ENCODE results near the gene UQCC2.

UQCC2 gene

DNA sequence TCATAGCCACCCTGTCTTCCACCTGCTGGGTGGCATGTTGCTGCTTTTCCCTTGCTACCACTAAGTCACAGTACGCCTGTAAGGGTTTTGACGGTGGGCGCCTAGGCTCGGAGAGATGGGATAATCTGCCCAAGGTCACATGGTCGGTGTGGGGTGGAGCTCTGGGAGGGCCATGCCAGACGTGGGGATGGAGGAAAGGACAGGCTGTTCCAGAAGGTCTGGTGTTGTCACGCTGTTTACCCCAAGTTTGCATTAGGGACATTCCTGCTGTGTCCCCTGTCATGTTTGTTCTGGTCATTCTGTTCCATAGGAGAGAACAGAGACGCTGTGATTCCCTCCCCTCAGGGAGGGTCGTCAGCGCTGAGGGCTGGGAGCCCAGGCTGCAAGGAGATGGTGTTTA, 19.1 kb upstream of the UQCC2 start:
- Histone ChIP-seq H3K9ac (ENCODE audit: low read depth, low read length) (no peak overlapping the region), H3K4me1 (ENCODE audit: insufficient read depth, low read length) (0 out of 2 replicates have a peak, but pooled peaks cover 3% of the 10 kb centered on the region), H3K27me3 (ENCODE audit: insufficient read depth, low read length) (no peaks in the 10 kb centered on the region), H3K9me3 (ENCODE audit: insufficient read depth, low read depth, low read length) (no peaks in the 10 kb centered on the region), H3K4me3 (ENCODE audit: low read length) (no peak overlapping the region), H3K36me3 (ENCODE audit: insufficient read depth, low read depth, low read length) (no peaks in the 10 kb centered on the region), H3K27ac (ENCODE audit: low read length) (no peak overlapping the region)

DNA sequence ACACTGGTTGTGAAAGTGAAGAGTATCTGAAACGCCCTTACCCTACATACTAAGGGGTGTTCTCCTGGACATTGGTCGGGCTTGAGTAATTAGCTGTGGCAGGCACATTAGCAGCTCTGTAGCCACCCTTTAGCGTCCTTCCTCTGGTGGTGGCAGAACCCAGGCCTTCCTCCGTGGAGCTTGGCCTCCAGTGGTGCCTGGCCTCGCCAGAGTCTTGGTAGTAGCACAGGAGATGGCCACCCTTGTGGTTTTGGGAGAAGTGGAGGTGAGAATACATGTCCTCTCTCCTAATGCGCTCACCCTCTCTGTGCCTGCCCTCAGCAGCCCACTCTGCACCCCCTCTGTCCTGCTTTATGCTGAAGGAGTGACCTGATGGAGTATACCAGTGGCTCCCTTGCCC, 17.6 kb upstream of the UQCC2 start:
- no peaks in the 10 kb centered on the region for H3K9me3 ChIP-seq (ENCODE audit: insufficient read depth, low read depth, low read length)
- H3K4me3 ChIP-seq (ENCODE audit: low read length): no peak overlapping the region
- no peaks in the 10 kb centered on the region for H3K27me3 ChIP-seq (ENCODE audit: insufficient read depth, low read length)
- no peak overlapping the region for H3K9ac ChIP-seq (ENCODE audit: low read depth, low read length)
- H3K36me3 ChIP-seq (ENCODE audit: insufficient read depth, low read depth, low read length): no peaks in the 10 kb centered on the region
- H3K4me1 ChIP-seq (ENCODE audit: insufficient read depth, low read length): peaks cover 7% of the 10 kb centered on the region; the same call in 1 of the 2 replicates
- H3K27ac ChIP-seq (ENCODE audit: low read length): no peak overlapping the region

DNA sequence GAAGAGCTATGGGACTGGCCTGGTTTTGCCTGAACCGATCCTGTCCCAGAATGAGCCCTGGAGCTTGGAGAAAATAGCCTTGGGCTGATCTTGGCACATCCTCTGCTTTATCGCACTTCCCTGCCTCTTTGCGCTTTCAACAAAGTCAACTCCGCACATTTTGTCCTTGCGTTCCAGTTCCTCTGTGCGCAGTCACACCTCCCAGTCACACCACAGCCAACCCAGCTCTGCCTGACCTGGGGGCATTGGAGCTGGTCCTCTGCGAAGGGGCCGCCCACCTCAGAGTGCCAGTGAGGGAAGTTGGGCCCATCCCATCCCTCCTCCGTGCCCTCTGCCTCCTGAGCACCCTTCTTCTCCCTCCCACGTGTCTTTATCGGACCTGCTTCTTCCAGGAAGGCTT, 16.9 kb upstream of the UQCC2 start:
- Histone ChIP-seq H3K27ac (ENCODE audit: low read length) (no peak overlapping the region), H3K9me3 (ENCODE audit: insufficient read depth, low read depth, low read length) (no peaks in the 10 kb centered on the region), H3K36me3 (ENCODE audit: insufficient read depth, low read depth, low read length) (no peaks in the 10 kb centered on the region), H3K27me3 (ENCODE audit: insufficient read depth, low read length) (no peaks in the 10 kb centered on the region), H3K9ac (ENCODE audit: low read depth, low read length) (no peak overlapping the region), H3K4me3 (ENCODE audit: low read length) (no peak overlapping the region), H3K4me1 (ENCODE audit: insufficient read depth, low read length) (peaks cover 9% of the 10 kb centered on the region; the same call in 1 of the 2 replicates)

DNA sequence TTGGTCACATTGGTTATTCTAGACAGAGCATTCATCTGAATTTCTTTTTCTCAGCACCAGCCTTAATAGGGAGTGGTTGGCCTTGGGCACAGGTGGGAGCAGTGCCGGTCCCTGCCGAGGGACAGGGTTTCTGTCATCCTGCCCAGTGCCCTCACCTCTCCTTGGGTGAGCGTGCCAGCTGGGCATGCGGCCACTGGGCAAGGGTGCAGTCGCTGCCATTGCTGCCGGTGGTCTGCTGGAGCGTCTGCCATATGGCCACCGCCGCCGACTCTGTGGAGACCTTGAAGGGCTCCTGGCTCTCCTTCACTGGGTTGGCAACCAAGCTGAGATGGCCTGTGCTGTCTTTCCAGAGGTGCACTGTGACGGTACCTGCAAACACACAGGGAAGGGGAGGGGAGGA, 16.4 kb upstream of the UQCC2 start:
- no peaks in the 10 kb centered on the region for H3K27me3 ChIP-seq (ENCODE audit: insufficient read depth, low read length)
- H3K36me3 ChIP-seq (ENCODE audit: insufficient read depth, low read depth, low read length): no peaks in the 10 kb centered on the region
- H3K9me3 ChIP-seq (ENCODE audit: insufficient read depth, low read depth, low read length): no peaks in the 10 kb centered on the region
- no peak overlapping the region for H3K9ac ChIP-seq (ENCODE audit: low read depth, low read length)
- no peak overlapping the region for H3K4me3 ChIP-seq (ENCODE audit: low read length)
- no peak overlapping the region for H3K27ac ChIP-seq (ENCODE audit: low read length)
- H3K4me1 ChIP-seq (ENCODE audit: insufficient read depth, low read length): peaks cover 9% of the 10 kb centered on the region; the same call in 1 of the 2 replicates

DNA sequence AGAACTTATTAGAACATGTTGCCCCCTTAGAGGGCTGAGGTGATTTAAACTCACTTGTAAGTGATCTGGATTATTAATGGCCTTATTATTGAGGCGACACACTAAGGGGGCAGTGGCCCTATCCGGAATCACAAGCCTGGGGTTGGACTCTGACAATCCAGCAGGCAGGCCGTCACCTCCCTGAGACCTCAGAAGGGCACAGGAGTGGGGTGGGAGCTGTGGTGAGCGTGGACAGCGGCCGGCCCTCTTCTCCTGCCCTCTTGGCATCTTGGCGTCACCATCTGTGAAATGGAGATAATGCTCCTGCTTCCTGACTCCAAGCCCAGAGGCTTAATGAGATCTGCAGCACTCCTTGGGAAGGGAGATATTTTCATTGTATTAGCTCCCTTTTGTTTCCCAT, 15.6 kb upstream of the UQCC2 start:
- no peaks in the 10 kb centered on the region for H3K36me3 ChIP-seq (ENCODE audit: insufficient read depth, low read depth, low read length)
- H3K4me3 ChIP-seq (ENCODE audit: low read length): no peak overlapping the region
- no peaks in the 10 kb centered on the region for H3K9me3 ChIP-seq (ENCODE audit: insufficient read depth, low read depth, low read length)
- H3K9ac ChIP-seq (ENCODE audit: low read depth, low read length): no peak overlapping the region
- H3K27ac ChIP-seq (ENCODE audit: low read length): no peak overlapping the region
- H3K27me3 ChIP-seq (ENCODE audit: insufficient read depth, low read length): no peaks in the 10 kb centered on the region
- H3K4me1 ChIP-seq (ENCODE audit: insufficient read depth, low read length): peaks cover 9% of the 10 kb centered on the region; the same call in 1 of the 2 replicates

DNA sequence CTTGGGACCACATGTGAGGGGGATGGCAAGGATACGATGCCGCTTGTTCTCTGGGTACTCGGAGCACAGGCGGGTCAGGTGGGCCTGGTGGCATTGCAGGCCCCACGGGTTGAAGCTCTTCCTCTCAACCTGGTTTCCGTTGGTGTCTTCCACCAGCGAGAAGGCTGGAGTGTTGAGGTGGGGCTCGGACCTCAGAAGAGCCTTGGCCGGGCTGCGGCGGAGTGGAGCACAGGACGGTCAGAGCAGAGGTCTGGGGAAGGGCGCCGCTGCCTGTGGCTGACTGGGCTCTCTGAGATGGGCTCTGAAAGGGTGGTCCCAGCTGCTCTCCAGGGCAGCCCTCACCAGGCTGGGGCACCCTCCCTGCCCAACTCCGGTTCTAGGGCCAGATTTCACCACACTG, 15.2 kb upstream of the UQCC2 start:
- Histone ChIP-seq H3K9ac (ENCODE audit: low read depth, low read length) (no peak overlapping the region), H3K4me3 (ENCODE audit: low read length) (no peak overlapping the region), H3K9me3 (ENCODE audit: insufficient read depth, low read depth, low read length) (no peaks in the 10 kb centered on the region), H3K27ac (ENCODE audit: low read length) (no peak overlapping the region), H3K27me3 (ENCODE audit: insufficient read depth, low read length) (no peaks in the 10 kb centered on the region), H3K36me3 (ENCODE audit: insufficient read depth, low read depth, low read length) (no peaks in the 10 kb centered on the region), H3K4me1 (ENCODE audit: insufficient read depth, low read length) (peaks cover 9% of the 10 kb centered on the region; the same call in 1 of the 2 replicates)

DNA sequence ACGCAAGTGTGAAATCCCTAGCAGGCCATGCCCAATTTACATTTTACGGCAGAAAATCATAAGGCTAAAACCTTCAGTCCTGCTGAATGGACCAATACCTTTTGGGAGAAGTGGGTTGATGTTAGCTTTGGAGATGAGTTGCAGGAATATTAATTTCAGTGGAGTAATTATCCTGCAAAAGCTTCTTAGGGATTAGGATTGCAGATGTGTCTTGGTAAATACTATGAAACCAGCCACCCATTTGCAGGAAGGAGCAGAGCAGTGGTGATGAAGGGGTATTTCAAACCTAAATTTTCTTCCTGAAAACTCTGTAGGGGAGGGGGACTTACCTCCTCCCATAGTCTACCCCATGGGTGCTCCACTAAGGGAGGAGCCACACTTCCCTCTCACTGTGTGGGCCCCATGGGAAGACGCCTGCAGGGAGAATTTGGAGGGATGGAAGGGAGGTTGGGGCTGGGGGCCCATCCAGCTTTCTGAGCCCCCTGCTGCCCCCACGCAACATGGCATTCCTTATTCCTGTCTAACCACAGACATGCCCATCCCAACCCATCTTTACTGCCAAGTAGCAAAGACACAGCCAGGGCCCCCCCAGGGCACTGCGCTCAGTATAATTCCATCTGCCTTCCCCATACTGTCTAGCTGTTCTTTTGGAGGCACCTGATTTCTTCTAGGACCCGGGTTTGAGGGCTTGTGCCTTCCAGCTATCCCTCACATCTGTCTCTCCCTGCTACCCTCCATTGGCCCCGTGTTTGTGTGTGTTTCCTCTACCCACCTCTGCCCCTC, 14.6 kb upstream of the UQCC2 start:
- no peak overlapping the region for H3K4me3 ChIP-seq (ENCODE audit: low read length)

DNA sequence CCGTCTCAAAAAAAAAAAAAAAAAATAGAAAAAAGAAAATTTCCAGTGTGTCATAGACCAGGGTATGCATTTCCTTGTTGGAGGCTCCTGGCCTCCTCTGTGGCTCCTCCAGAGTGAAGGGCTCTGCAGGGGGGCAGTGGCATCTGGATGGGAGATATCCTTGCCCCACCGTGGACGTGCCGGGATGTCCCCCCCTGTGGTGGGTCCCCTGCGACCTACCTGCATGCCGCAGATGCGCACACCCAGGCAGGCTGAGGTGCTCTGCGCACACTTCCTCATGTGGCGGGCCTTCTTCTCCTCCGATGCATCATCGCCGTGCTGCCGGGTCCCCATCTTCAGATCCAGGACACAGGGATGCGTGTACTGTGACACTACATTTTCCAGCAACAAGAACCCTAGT, 13.7 kb upstream of the UQCC2 start:
- Histone ChIP-seq H3K4me3 (ENCODE audit: low read length) (no peak overlapping the region), H3K27me3 (ENCODE audit: insufficient read depth, low read length) (no peaks in the 10 kb centered on the region), H3K27ac (ENCODE audit: low read length) (no peak overlapping the region), H3K4me1 (ENCODE audit: insufficient read depth, low read length) (peaks cover 9% of the 10 kb centered on the region; the same call in 1 of the 2 replicates), H3K36me3 (ENCODE audit: insufficient read depth, low read depth, low read length) (no peaks in the 10 kb centered on the region), H3K9ac (ENCODE audit: low read depth, low read length) (no peak overlapping the region), H3K9me3 (ENCODE audit: insufficient read depth, low read depth, low read length) (no peaks in the 10 kb centered on the region)

More for the DNA sequence above, 14.6 kb upstream of the UQCC2 start:
- Histone ChIP-seq H3K4me1 (ENCODE audit: insufficient read depth, low read length) (peaks cover 9% of the 10 kb centered on the region; the same call in 1 of the 2 replicates), H3K27ac (ENCODE audit: low read length) (no peak overlapping the region), H3K36me3 (ENCODE audit: insufficient read depth, low read depth, low read length) (no peaks in the 10 kb centered on the region), H3K9ac (ENCODE audit: low read depth, low read length) (no peak overlapping the region), H3K27me3 (ENCODE audit: insufficient read depth, low read length) (no peaks in the 10 kb centered on the region), H3K9me3 (ENCODE audit: insufficient read depth, low read depth, low read length) (no peaks in the 10 kb centered on the region)

DNA sequence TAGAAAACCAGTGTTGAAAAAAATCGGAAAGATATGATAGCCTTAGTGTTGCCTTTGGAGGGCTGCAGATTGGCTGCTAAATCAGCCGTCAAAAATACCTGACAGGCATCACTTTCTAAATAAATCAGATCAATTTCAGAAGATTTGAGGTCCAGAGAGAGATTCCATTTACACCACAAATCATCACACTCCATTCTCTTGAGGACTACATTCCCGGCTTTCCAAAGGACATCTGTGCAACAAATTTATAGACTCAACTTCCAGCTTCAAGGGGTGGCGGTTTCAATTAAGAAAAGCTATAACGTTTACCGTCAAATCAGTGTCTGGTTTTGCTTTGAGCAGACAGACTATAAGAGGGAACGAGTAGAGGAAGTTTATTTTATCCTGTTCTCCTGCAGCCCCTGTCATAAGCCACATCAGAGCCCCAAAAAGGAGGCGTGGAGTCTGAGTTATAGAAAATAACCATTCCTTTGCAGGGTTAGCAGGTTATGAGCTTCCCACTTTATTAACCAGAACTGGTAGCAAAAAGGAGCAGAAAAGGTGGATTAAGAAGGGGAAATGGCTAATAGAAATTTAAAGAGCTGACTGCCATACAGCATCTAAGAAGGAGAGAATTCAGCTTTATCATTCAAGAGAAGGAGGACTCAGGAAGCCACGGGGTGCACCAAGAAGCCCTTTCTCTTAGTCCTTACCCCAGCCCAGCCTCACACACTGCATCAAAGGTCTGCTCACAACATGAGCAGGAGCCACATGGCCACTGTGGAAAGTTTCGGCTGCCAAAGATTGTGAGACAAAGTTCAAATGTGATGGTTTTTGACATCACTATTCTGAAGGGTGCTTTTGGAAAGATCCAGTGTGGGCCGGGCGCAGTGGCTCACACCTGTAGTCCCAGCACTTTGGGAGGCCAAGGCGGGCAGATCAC, 12.9 kb upstream of the UQCC2 start:
- no peak overlapping the region for H3K27ac ChIP-seq (ENCODE audit: low read length)
- no peaks in the 10 kb centered on the region for H3K9me3 ChIP-seq (ENCODE audit: insufficient read depth, low read depth, low read length)
- no peaks in the 10 kb centered on the region for H3K36me3 ChIP-seq (ENCODE audit: insufficient read depth, low read depth, low read length)
- peaks cover 9% of the 10 kb centered on the region; the same call in 1 of the 2 replicates for H3K4me1 ChIP-seq (ENCODE audit: insufficient read depth, low read length)
- no peak overlapping the region for H3K4me3 ChIP-seq (ENCODE audit: low read length)
- no peaks in the 10 kb centered on the region for H3K27me3 ChIP-seq (ENCODE audit: insufficient read depth, low read length)
- no peak overlapping the region for H3K9ac ChIP-seq (ENCODE audit: low read depth, low read length)

DNA sequence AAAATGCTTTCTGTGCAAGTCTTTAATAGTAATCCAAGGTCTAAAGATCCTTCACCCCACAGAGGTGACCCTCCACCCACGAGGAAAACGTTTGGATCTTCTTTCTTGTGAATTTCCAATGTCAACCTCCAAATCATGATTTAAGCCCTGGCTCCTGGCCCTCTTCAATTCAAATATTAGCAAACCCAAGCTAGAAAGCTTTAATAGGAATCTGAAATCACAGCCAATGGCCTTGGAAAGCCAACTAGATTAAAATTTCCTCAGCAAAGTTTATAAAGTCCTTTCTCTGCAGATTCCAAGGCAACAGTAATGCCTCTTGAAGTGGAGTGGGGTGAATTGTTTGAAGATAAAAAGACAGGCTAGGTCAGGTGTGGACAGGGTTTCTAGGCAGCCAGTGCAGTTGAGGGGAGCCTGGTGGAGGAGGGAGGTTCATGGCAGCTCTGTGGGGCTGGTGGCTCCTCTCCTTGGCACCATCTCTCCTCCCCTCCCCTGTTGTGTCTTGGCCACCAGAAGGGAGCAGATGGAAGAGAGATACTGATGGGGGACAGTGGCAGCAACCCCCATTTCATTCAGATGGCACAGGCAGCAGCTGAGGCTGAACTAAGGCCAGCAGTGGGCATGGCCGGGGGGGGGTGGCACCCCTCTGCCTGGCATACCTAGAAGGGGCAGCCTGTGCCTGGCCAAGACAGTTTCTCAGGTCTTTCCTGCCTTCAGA, 12.0 kb upstream of the UQCC2 start:
- no peaks in the 10 kb centered on the region for H3K27me3 ChIP-seq (ENCODE audit: insufficient read depth, low read length)
- H3K36me3 ChIP-seq (ENCODE audit: insufficient read depth, low read depth, low read length): no peaks in the 10 kb centered on the region
- no peaks in the 10 kb centered on the region for H3K9me3 ChIP-seq (ENCODE audit: insufficient read depth, low read depth, low read length)
- H3K4me1 ChIP-seq (ENCODE audit: insufficient read depth, low read length): peaks cover 9% of the 10 kb centered on the region; the same call in 1 of the 2 replicates
- H3K27ac ChIP-seq (ENCODE audit: low read length): no peak overlapping the region
- no peak overlapping the region for H3K4me3 ChIP-seq (ENCODE audit: low read length)
- no peak overlapping the region for H3K9ac ChIP-seq (ENCODE audit: low read depth, low read length)

DNA sequence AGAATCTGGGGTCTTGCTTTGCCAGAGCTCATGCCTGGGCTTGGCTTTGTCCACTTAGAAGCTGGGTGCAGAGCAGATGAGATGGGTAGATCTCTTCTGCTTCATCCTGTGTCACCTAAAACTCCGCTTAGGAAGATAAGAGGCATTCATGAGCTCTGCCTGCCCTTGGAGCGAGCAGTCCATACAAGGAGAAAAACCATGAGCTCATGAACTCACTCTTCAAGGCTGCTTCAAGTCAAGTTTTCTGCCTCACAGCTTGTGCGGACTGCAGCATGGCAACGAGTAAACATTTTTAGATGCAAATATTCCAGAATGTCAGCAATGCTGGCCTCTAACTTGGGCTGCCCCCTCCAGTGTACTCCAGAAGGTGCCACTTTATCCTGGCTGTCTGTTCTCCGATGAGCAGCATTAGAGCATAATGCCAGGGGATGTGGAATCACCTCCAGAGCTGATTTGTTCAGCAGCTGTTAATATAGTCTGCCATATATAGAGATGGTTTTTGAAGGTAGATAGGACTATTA, 10.7 kb upstream of the UQCC2 start:
- no peaks in the 10 kb centered on the region for H3K9me3 ChIP-seq (ENCODE audit: insufficient read depth, low read depth, low read length)
- peaks cover 6% of the 10 kb centered on the region; the same call in 1 of the 2 replicates for H3K4me1 ChIP-seq (ENCODE audit: insufficient read depth, low read length)
- H3K36me3 ChIP-seq (ENCODE audit: insufficient read depth, low read depth, low read length): no peaks in the 10 kb centered on the region
- H3K27ac ChIP-seq (ENCODE audit: low read length): no peak overlapping the region
- H3K27me3 ChIP-seq (ENCODE audit: insufficient read depth, low read length): no peaks in the 10 kb centered on the region
- no peak overlapping the region for H3K9ac ChIP-seq (ENCODE audit: low read depth, low read length)
- no peak overlapping the region for H3K4me3 ChIP-seq (ENCODE audit: low read length)

Data from iPS-20b (cell line).